Measurements from ENCODE around the gene KIF21B. TPM values are rescaled to one million over a fixed set of nuclear protein-coding genes. Genes with fewer than 3 reads are reported as not detected.

KIF21B gene, protein sequence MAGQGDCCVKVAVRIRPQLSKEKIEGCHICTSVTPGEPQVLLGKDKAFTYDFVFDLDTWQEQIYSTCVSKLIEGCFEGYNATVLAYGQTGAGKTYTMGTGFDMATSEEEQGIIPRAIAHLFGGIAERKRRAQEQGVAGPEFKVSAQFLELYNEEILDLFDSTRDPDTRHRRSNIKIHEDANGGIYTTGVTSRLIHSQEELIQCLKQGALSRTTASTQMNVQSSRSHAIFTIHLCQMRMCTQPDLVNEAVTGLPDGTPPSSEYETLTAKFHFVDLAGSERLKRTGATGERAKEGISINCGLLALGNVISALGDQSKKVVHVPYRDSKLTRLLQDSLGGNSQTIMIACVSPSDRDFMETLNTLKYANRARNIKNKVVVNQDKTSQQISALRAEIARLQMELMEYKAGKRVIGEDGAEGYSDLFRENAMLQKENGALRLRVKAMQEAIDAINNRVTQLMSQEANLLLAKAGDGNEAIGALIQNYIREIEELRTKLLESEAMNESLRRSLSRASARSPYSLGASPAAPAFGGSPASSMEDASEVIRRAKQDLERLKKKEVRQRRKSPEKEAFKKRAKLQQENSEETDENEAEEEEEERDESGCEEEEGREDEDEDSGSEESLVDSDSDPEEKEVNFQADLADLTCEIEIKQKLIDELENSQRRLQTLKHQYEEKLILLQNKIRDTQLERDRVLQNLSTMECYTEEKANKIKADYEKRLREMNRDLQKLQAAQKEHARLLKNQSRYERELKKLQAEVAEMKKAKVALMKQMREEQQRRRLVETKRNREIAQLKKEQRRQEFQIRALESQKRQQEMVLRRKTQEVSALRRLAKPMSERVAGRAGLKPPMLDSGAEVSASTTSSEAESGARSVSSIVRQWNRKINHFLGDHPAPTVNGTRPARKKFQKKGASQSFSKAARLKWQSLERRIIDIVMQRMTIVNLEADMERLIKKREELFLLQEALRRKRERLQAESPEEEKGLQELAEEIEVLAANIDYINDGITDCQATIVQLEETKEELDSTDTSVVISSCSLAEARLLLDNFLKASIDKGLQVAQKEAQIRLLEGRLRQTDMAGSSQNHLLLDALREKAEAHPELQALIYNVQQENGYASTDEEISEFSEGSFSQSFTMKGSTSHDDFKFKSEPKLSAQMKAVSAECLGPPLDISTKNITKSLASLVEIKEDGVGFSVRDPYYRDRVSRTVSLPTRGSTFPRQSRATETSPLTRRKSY (N-terminal part only)
- total RNA-seq (2021; fragmentation: NEBNext Ultra II Directional; extraction: Animal tissue kit (Norgen Biotek cat#: 25700)): 26.5 and 27.2 TPM in 2 replicates
- polyA plus RNA-seq (2011; rRNA removed): 10.8 and 20.1 TPM in 2 replicates
- 12.4 TPM for polyA plus RNA-seq (2011; cell fraction: cytosol; rRNA removed)
- polyA plus RNA-seq (2011; cell fraction: nucleus; rRNA removed): 38.7 TPM
- polyA plus RNA-seq (2012, experiment 1 of 2): 10.4 to 15.3 TPM (median 13.4 TPM) in 4 replicates
- 10.2 TPM for polyA plus RNA-seq (2012, experiment 2 of 2)
- polyA plus RNA-seq (2013, experiment 1 of 2): 9.0 TPM
- 8.8 TPM for polyA plus RNA-seq (2013, experiment 2 of 2)
- polyA minus RNA-seq (2011; rRNA and poly(A)+ RNA removed): 15.0 and 21.9 TPM in 2 replicates
- polyA minus RNA-seq (2011; cell fraction: cytosol; rRNA and poly(A)+ RNA removed): 17.5 TPM
- polyA minus RNA-seq (2011; cell fraction: nucleus; rRNA and poly(A)+ RNA removed): 22.0 TPM
- long read RNA-seq, experiment 1, partial matches to known transcripts: 8 of 18 reads
- long read RNA-seq, experiment 1, other reads (novel, unspliced or antisense): 10 of 18 reads
- long read RNA-seq, experiment 2: 0 reads

DNA sequence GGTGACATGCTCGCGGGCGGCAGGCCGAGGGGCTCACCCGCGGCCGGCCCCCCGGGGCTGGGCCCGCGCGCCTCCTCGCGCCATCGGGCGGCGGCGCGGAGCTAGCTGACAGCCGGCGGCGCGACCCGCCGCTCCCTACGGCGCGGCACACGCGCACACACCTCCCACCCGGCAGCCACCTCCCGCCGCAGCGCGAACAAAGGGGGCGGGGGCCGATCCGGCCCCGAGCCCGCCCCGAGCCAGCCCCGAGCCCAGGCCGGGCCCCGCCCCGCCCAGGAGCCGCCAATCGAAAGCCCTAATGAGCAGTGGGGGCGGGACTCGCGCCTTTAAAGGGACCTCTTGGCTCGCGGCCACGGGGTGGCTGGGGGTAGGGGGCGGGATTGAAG, at the start of gene KIF21B:
Gene KIF21B, minus strand, starts transcription at position 198 of the 386 bp plus-strand sequence. CDS start 331 bp downstream, outside the sequence.
- H3K56ac ChIP-seq (replicated peaks; ENCODE audit: insufficient read length, low read depth, low read length): peak within 1 kb of the TSS; percentile 34
- peaks cover 18% of the 10 kb centered on the region; the same call in 1 of the 2 replicates for H3K23me2 ChIP-seq (ENCODE audit: low read depth, low read length)
- H3K9me3 ChIP-seq (ENCODE audit: insufficient read depth in 2 of 2, low read depth in 1 of 2, low read length in 1 of 2): no peaks in the 10 kb centered on the region
- peaks cover 0 to 3% of the 10 kb centered on the region in 2 experiments for H4K20me1 ChIP-seq (replicated peaks in 1 of 2; ENCODE audit: control insufficient read depth in 1 of 2, insufficient read depth in 2 of 2, low read length in 2 of 2)
- POLR2A ChIA-PET (ENCODE audit: partially characterized antibody): interaction anchor here (1.1 to 6.8 kb wide), 6 partner anchors 10 to 131 kb away, joined by 3 to 41 read pairs (median 6); partner anchors contain the start of gene INAVA
- peak within 1 kb of the TSS; percentile 72; the same call in 1 of the 2 replicates for H2BK15ac ChIP-seq (ENCODE audit: low read length)
- H3K4me1 ChIP-seq (replicated peaks in 1 of 4; ENCODE audit: control insufficient read depth in 3 of 4, insufficient read depth in 4 of 4, low read length in 3 of 4): peaks cover 22 to 49% (median 37%) of the 10 kb centered on the region in 4 experiments
- H2AFZ ChIP-seq (ENCODE audit: low read length): no peak within 1 kb of the TSS
- H3K4me2 ChIP-seq (ENCODE audit: insufficient read depth in 1 of 2, low read depth in 2 of 2, low read length in 2 of 2): peak within 1 kb of the TSS; percentile 81 to 90
- H3K36me3 ChIP-seq (ENCODE audit: control insufficient read depth in 2 of 4, insufficient read depth in 4 of 4, low read length in 3 of 4): peaks cover 0 to 3% (median 0%) of the 10 kb centered on the region in 4 experiments; a peak in 3 of 8 replicates
- peak within 1 kb of the TSS; percentile 56; the same call in 1 of the 2 replicates for H2BK5ac ChIP-seq (ENCODE audit: low read depth, low read length)
- no peak within 1 kb of the TSS for H2BK120ac ChIP-seq (replicated peaks; ENCODE audit: low read depth, low read length)
- H3K79me1 ChIP-seq (ENCODE audit: low read depth, low read length): peaks cover under 1% of the 10 kb centered on the region
- no peak within 1 kb of the TSS for H3K23ac ChIP-seq (ENCODE audit: insufficient read length)
- CTCF ChIA-PET (ENCODE audit: partially characterized antibody): interaction anchor here (1.2 to 23.5 kb wide), 12 partner anchors 8 to 90 kb away, joined by 3 to 532 read pairs (median 24); no protein-coding TSS in a partner anchor
- peaks cover 0 to 18% of the 10 kb centered on the region in 2 experiments; a peak in 2 of 4 replicates for H3K79me2 ChIP-seq (ENCODE audit: control insufficient read depth in 1 of 2, insufficient read depth in 2 of 2, low read length in 2 of 2)
- DNase-seq (ENCODE audit: low read depth in 1 of 2, low spot score in 2 of 2) (peak in 1 of 2 experiments; percentile 92), FAIRE-seq (no peak)
- peak within 1 kb of the TSS; percentile 64 to 84 (median 67) for H3K4me3 ChIP-seq (ENCODE audit: extremely low read depth in 1 of 4, insufficient read depth in 2 of 4, low read depth in 3 of 4, low read length in 4 of 4)
- peak within 1 kb of the TSS; percentile 53; the same call in 1 of the 2 replicates for H2AK5ac ChIP-seq (ENCODE audit: low read depth, low read length)
- peak within 1 kb of the TSS; percentile 68; the same call in 1 of the 2 replicates for H2BK12ac ChIP-seq (ENCODE audit: low read depth, low read length)
- no peak within 1 kb of the TSS for H3K14ac ChIP-seq (ENCODE audit: insufficient read length)
- peak within 1 kb of the TSS; percentile 19 for H3K4ac ChIP-seq (replicated peaks; ENCODE audit: insufficient read length, low read depth, low read length)
- peak within 1 kb of the TSS in 2 of 4 experiments; percentile 8 to 63; a peak in 2 of 7 replicates for H3K9ac ChIP-seq (replicated peaks in 1 of 4; ENCODE audit: extremely low read depth in 1 of 4, low read depth in 3 of 4, low read length in 3 of 4)
- H3K18ac ChIP-seq (ENCODE audit: extremely low read depth, low read length): peak within 1 kb of the TSS; percentile 88
- peaks cover 0 to 5% (median under 1%) of the 10 kb centered on the region in 4 experiments; a peak in 2 of 7 replicates for H3K27me3 ChIP-seq (replicated peaks in 1 of 4; ENCODE audit: control insufficient read depth in 3 of 4, extremely low read depth in 1 of 4, insufficient read depth in 3 of 4, low read length in 3 of 4)
- 0 out of 2 replicates have a peak within 1 kb of the TSS, but pooled peaks have one; percentile 72 for H2BK20ac ChIP-seq (ENCODE audit: low read length)
- 5% methylated on average over 4 of the region's 53 CpGs; no CpG with 5 or more reads in 1 of the 2 experiments for whole genome bisulfite sequencing, 2 experiments (ENCODE audit: extremely low coverage in 1 of 2, insufficient coverage in 1 of 2, insufficient read length in 1 of 2, insufficient replicate concordance in 2 of 2, low coverage in 1 of 2, low lambda C conversion rate in 2 of 2, missing lambda C conversion rate in 1 of 2)
- no peak within 1 kb of the TSS for H3K27ac ChIP-seq (ENCODE audit: low read depth, low read length)
- no peak within 1 kb of the TSS for H4K5ac ChIP-seq (ENCODE audit: insufficient read length, low read depth, low read length)
- peak within 1 kb of the TSS; percentile 58 for H4K91ac ChIP-seq (replicated peaks; ENCODE audit: insufficient read length, low read length)
- peak within 1 kb of the TSS; percentile 71 for H4K8ac ChIP-seq (ENCODE audit: extremely low read depth, insufficient read depth, low read length)
- TF ChIP-seq CBX5 (IDR thresholded peaks at IDR 0.05; ENCODE audit: low read depth, low read length): no peak
- 0 out of 4 replicates have a peak, but pooled peaks of 1 of the 2 experiments have one; percentile 15 for TF ChIP-seq SIN3A (conservative IDR thresholded peaks at IDR 0.05 in 1 of 2, IDR thresholded peaks at IDR 0.05 in 1 of 2; ENCODE audit: low read depth in 1 of 2, low read length in 2 of 2)
- TF ChIP-seq POLR2A (IDR thresholded peaks at IDR 0.05; ENCODE audit: control extremely low read depth in 1 of 2, low read depth in 2 of 2, low read length in 2 of 2): no peak
- TF ChIP-seq CEBPB (IDR thresholded peaks at IDR 0.05; ENCODE audit: low read depth, low read length): no peak
- TF ChIP-seq POLR2AphosphoS5 (IDR thresholded peaks at IDR 0.05; ENCODE audit: low read depth, low read length): no peak
